HG02840 (cell line): ENCODE results near the gene ATP5F1D.

Experiments used
- ATAC-seq: cut with Tn5 transposase; IDR thresholded peaks from one replicate; pipeline ENCODE4 v1.9.1; 2021; ENCODE audit warnings: mild to moderate bottlenecking, moderate library complexity, moderate number of reproducible peaks; ENCODE audit not compliant: unreplicated experiment, low FRiP score

The ATP5F1D gene

DNA sequence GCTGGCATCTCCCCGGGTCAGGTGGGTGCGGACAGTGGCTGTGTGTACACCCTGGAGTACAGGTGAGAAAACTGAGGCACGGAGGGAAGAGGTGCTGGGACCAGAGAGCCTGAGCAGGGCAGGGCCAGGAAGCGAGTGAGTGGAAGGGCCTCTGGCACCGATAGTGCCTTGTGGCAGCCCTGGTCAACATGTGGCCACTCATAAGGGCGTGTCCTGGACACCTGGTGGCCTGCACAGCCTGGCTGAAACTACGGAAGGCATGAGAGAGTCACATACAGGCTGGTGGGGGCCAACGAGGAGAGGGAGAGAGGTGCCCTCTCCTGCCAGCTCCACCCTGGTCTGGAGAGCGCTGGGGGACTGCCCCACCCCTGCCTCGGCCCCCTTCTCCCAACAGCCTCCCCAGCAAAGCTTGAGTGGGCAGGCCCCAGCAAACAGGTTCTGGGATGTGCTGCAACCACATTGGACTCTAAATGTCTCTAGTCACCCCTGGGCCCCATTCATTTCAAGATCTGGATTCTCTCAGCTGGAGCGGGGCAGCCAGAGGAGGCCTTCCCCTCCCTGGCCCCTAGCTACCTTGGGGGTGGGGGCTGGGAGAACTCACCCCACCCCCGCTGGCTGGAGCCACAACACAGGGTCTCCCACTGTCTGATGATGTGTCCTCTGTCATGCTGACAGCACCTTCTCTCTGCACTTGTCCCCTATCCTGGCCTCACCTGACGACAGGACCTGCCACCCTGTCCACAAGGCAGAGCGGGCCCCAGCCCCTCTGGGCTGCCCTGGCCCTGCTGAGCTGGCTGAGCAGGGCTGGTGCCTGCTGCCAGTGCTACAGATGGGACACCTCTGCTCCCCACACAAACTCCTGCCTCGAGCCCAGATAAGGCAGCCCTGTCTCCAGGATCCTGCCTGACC lies 9.6 kb upstream of the ATP5F1D start:
- no peak for ATAC-seq

DNA sequence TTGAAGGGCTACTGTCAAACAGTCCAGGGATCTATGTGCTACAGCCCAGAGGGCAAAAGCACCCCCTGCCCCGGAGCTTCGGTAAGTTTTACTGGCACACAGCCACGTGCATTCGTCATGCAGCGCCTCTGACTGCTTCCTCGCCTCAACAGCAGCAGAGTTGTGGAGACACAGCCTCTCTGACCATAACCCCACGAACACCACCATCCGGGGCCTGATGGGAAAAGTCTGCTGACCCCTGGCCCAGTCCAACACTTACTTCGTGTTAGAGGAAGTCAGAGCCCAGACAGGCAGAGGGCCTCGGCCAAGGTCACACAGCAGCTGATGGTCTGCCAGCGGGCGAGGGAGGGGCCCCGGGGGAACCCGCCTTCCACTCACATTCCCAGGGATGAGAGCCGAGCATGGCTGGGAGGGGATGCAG lies 8.9 kb upstream of the ATP5F1D start:
- ATAC-seq = no peak

DNA sequence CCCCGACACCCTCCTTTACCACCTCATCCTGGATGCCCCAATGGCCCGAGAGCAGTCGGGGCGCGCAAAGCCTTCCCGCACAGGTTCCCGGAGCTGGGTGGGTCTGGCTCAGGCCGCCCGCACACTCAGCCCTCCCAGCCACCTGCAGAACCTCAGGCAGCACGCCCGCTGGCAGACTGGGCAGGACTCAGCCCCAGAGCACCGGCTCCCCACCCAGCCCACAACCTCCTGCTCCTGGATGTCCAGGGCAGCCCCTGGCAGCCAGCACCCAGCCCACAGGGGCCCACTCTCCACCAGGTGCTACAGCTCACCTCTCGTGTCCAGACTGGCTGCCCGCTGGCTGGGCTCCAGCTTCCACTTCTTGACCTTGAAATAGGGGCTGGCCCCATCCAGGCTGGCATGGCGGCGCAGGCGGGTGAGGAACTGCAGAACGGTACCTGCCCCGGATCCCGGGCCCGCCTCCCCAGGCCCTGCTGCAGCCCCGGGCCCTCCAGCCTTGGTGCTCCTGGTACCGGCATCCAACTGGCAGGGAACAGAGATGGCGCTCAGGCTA lies 8.4 kb upstream of the ATP5F1D start:
- no peak for ATAC-seq

DNA sequence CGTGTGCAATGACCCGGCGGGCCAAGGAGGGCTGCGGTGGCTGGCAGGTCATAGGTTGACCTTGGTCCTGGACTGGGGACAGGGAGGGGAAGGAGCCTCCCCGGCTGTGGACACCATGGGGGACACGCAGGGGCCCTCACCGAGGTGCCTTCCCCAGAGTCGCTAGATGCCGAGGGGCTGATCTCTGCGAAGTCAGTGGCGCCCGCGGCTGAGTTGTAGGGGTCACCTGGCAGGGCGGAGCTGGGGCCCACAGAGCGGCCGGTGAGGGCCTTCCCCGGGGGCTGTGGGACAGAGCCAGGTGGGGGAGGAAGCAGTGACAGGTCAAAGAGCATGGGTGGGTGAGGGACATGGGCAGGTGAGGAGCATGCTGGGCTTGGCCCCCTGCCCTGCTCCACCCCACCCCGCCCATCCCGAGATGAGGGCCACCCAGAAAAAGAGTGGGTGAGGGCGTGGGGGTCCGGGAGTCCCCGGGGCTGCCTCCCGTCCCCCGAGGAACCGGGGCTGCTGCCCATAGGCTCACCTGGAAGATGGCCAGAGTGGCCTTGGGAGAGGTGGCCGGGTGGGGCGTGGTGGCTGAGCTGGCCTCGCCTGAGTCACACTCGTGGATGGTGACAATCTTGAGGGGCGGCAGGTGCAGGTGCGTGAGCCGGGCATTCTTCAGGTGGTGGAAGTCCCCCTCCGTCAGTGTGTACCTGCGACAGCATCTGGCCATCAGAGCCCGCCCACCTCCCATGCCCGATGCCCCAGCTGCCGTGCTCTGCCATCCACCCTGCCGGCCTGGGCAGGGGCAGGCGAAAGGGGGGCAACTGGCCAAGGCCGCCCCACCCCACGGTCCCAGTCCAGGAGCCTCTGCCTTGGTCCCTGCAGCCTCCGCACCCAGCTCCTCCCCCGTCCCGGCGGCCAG lies 7.2 kb upstream of the ATP5F1D start:
- no peak for ATAC-seq

DNA sequence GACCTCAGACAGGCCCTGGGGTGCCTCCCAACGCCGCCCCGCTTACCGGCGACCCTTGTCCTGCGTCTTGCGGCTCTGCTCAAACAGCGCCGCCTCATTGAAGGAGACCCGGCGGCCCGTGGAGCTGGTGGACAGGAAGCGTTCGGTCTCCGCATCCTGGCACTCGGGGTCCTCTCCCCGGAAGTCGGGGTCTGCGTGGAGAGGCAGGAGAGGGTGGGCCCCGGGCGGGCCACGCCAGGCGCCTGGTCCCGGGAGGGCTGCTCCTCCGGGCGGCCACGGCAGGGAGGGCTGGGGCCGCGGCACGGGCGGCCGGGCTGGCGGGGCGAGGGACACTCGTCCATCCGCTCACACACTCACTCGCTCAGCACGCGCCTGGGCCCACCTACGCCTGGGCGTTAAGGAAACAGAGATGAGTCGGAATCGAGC lies 6.6 kb upstream of the ATP5F1D start:
- ATAC-seq = no peak

DNA sequence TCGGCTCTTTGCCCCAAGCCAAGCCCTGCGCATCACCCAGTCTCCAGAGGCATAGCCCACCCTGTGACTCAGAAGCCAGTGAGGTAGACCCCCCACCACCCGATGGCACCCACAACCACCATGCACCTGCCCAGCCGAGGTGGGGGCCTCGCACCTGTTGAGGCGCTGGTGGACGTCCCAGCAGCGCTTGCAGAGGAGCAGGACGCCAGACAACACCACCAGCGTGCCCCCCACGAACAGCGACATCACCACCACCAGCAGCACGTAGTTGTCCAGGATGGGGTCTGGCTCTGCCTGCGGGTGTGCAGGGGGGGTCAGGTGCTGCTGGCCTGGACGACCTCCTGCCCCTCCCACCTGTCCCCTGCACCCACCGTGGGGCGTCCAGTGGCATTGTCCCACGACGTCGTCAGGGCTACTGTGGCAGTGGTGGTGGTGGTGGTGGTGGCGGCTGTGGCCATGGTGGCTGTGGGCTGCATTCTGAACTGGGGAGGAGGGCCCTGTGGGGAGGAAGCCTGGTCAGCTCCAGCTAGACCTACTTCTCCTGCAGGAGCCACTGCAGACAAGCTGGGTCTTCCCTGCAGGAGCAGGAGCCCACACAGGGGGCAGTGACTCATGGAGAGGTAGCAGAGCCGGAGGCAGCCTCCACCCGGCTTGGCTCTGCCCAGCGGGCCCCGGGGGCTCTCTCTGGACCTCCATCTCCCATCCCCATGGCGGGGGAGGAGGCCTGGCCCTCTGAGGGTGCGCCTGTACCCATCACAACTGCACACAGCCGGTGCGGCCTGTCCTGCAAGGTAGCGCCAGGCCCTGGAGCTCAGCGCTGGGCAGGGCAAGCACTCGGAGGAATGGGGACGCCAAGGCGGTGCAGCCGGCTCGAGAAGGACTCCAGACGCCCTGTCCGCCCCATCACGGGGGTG lies 5.7 kb upstream of the ATP5F1D start:
- ATAC-seq = no peak

DNA sequence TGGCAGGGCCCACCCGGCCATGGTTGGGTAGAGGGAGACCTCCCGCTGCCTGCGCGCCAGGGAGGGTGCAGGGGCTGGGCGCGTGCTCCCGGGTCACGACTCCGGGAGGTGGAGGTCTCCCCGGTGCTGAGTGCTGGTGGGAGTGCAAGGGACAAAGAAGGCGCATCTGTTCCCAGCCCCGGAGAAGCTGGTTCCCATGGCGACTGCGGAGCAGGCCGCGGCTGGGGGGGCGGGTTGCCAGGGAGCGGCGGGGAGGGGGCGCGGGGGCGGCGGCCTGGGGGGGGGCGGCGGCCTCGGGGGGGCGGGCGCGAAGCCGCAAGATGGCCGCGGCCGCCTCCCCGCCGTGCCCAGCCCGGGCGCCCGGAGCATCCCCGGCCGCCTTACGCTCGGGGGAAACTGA lies 5.0 kb upstream of the ATP5F1D start:
- ATAC-seq = no peak

DNA sequence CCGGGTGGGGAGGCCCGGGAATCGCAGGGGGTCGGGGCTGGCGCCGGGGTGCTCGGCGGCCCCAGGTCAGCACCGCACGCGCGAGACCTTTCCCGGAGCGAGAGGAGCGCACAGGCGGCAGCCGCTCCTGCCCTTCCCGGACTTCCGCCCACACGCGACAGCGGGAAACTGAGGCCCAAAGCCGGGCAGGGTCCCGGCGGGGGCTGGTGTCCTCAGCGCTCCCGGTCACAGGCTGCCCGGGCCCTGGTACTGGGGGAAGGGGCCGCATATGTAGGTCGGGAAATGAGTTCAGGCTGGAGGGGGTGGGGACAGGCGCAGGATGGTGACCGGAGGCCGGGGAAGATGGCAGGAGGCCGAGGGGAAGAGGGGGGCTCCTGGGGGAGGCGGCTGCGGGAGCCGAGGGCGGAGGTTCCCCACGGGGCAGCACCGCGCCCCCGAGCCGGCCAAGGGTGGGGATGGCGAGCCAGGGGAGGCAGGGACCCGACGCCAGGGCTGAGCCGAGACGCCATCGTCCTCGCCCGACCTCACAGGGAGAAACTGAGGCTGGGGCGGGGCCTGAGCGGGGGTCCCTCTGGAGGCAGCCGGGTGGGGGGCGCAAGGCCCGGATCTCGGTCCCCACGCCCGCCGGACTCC lies 4.4 kb upstream of the ATP5F1D start:
- ATAC-seq = no peak

DNA sequence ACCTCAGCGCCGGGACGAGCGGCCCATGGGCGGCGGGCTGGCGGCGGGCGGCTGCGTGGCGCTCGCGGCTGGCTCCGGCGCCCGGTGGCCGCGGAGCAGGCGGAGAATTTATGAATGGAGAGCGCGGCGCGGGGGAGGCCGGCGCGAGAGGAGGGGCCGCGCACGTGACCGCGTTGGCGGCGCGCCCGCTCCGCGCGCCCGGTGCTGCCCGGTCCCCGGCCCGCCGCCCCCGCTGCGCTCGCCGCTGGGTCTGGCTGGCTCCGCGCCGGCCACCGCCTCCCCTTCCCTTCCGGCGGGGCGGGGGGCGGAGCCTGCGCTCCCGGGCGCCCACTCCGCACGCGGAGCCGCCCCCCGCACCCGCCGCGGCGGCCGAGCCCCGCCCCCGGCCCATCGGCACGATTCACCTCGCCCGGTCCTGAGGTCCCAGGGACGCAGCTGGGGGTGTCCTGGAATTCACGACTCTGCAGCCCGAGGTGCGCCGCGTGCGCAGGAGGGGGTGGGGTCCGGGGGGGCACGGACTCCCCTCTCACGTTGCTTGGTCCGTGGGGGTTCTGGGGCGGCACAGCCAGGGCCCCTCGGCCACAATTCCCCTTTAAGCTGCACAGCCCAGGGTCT lies 3.7 kb upstream of the ATP5F1D start, which contains the start of gene CBARP:
TSS of gene CBARP (minus strand) at position 252 of the 615 bp plus-strand sequence. CDS start 1,905 bp downstream, outside the sequence.
- ATAC-seq = no peak

DNA sequence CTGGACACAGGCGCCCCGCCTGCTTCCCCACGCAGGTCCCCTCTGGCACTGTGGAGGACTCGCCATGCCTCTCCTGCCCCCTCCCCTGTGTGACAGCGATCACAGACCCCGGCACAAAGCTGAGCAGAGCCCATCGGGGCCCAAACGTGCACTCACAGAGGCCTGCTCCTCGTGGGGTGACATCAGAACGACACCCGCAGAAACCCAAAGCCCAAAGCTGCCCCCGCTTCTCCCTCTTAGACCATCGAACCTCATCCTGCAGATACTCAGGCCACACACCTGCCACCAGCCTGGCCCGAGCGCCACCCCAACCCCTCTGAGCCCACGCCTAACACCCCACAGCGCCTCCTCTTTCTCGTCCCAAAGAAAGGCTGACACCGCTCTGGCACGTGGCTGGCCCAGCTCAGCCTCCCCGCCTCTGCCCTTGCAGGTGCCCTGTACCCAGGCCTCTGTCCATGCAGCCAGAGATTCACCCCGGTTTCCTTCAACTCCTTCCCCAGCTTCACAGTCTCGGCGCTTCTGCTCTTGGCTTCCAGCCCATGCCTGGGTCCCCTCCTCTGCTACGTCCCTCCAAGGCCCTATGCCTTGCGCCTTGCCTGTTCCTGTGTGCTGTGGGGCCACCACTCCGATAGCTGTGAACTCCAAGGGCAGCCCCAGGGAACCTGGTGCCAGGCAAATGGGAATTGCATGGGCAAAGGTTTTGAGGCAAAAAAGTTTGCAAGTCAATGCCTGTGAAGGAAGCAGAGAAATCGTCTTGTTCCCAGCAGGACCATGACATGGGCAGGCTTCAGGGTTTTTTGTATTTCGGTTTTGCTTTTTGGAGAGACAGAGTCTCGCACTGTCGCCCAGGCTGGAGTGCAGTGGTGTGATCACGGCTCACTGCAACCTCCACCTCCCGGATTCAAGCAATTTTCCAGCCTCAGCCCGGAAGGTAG lies 2.9 kb upstream of the ATP5F1D start:
- no peak for ATAC-seq

DNA sequence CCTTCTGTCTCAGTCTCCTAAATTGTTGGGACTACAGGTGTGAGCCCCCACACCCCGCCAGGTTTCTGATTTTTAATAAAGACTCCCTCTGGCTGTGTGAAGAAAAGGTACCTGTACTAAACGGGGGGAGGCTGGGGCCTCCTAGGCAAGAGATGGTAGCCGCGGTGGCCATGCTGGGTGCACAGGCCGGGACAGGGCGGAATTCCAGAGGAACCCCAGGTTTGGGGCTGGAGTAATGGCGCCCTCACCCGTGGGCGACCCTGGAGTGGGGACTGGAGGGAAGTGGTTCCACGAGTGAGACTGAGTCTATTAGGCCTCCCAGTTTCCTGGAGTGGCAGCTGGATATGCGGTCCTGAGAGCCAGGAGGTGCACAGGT lies 2.1 kb upstream of the ATP5F1D start:
- ATAC-seq = no peak

DNA sequence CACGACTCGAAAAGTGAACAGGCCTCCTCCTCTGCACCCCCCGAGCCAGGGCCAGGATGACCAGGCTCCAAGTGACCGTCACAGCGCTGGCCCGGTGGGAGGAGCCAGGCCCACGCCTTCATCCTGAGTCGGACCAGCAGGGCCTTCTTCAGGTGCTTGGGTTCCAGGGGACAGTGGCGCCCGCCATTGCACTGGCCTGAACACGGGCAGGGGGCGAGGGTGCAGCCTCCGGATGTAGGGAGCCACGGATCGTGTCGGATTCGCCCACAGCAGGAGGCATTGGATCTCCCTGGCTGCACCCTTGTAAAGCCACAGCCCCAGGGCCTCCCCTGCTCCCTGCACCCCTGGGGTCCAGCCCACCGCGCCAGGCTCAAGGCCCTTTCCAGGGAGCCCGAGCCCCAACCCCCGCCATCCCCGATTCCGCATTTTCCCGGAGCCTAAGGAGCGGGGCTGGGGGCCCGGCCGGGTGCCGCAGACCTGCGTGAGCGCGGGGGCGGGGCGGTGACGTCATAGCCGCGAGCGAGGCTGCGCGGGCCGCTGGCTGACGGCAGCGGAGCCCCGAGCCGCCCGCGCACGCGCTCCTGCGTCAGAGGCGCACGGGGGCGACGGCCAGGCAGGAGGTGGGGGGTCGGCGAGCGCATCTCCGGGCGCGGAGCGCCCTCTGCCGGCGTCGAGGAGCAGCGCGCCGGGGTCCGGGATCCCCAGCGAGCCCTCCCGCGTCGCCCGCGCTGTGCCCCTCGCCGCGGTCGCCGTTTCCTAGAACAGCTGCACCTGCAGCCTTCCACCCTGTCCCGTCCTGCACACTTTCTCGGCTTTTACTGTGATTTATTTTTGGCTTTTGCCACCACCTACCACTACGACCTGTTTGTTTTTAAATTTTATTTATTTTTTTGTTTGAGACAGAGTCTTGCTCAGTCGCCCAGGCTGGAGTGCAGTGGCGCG lies 1.5 kb upstream of the ATP5F1D start:
- no peak for ATAC-seq

DNA sequence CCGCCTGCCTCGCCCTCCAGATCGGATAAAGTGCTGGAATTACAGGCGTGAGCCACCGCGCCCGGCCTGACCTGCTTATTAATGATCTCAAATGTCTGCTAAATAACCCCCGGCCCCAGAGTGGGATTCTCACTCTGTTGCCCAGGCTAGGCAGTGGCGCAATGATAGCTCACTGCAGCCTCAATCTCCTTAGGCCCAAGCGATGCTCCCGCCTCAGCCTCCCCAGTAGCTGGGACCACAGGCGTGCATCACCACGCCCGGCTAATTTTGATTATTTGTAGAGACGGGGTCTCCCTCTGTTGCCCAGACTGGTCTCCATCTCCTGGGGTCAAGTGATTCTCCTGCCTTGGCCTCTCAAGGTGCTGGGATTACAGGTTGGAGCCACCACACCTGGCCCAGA lies 626 bp upstream of the ATP5F1D start:
- no peak for ATAC-seq

DNA sequence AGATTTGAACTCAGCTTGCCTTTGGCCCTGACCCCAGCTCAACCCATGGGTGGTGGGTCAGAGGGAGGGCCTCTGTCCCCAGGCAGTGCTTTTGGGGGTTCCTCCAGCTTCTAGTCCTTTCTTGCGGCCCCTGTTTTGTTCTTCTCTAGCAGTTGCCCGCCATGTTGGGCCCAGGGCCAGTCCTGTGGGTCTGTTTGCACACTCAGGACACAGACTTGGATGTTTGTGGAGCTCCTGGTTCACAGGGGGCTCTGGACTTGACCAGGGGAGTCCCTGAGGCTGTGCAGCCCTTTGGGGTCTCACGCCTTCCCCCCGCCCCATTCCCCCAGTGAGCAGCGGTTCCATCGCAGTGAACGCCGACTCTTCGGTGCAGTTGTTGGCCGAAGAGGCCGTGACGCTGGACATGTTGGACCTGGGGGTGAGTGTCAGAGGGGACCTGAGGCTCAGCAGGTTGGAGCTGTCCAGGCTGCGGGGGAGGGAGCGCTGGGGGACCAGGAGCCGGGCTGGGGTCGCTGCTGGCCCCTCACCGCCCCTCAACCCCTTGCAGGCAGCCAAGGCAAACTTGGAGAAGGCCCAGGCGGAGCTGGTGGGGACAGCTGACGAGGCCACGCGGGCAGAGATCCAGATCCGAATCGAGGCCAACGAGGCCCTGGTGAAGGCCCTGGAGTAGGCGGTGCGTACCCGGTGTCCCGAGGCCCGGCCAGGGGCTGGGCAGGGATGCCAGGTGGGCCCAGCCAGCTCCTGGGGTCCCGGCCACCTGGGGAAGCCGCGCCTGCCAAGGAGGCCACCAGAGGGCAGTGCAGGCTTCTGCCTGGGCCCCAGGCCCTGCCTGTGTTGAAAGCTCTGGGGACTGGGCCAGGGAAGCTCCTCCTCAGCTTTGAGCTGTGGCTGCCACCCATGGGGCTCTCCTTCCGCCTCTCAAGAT lies 2.5 kb downstream of the ATP5F1D start:
- no peak for ATAC-seq

DNA sequence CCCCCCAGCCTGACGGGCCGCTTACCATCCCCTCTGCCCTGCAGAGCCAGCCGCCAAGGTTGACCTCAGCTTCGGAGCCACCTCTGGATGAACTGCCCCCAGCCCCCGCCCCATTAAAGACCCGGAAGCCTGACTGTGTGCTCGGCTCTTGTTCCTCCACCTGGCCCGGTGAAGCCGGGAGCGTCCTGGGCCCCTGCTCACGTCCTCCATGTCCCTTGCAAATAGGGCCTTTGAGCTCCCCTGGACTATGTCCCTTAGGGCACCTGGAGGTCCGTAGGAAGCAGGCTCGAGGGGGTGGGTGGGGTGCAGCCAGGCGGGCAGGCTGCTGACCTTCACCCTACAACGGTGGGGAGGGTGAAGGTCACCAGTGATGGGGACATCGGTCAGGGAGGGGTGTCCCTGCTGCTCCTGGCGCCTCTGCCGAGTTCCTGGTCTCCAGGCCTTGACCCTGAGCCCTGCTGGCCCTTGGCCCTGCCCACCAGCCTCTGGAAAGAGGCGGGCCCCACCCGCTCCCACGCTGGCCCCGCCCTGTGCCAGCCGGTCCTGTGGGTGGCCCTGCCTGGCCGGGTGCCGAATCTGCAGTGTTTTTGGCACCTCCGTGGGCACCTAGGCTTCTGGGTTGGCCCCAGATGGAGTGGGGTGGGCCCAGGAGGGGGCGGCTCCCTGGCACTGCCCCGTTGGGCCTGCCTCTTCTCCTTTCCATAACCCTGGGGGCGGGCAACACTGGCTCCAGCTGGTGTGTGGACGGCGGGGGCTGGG lies 3.3 kb downstream of the ATP5F1D start:
- no peak for ATAC-seq
